ENCODE results near the gene TMEM204.

GRCh38 chr16:1560866-1561265 is 27.4 kb downstream of the TMEM204 start:
- TF ChIP-seq CTCF (conservative IDR thresholded peaks at IDR 0.05 in 1 of 2, IDR thresholded peaks at IDR 0.05 in 1 of 2; ENCODE audit: low read depth in 1 of 2, low read length in 2 of 2): no peak
- no peak for TF ChIP-seq EZH2 (IDR thresholded peaks at IDR 0.05; ENCODE audit: low read length, missing control alignments)

Measured in fibroblast of lung (primary cell).